HepG2 (cell line): ENCODE data around the gene PWP1. TPM values are rescaled to one million over a fixed set of nuclear protein-coding genes. Genes with fewer than 3 reads are reported as not detected.

Experiments
- CHCHD3 ChIP-seq: sonication (generic); formaldehyde crosslinking; IDR thresholded peaks from 2 replicates; pipeline ENCODE4 v1.8.0; 2022; ENCODE audit warnings: mild to moderate bottlenecking, missing genetic modification reagents, moderate library complexity
- EP300 ChIP-seq, 3 experiments: sonication (generic) in 1 of 3; formaldehyde crosslinking in 1 of 3; IDR thresholded peaks; 2 replicates each; pipeline versions ENCODE4 v1.5.1 to v1.6.1; 2011 to 2020; ENCODE audit warnings: low read depth in 2 of 3, low read length in 2 of 3, borderline replicate concordance in 1 of 3, improper control_type of control experiment in 1 of 3, mild to moderate bottlenecking in 1 of 3, missing genetic modification reagents in 1 of 3, moderate library complexity in 1 of 3
- FOXO4 ChIP-seq: sonication (generic); formaldehyde crosslinking; conservative IDR thresholded peaks from 2 replicates; pipeline ENCODE4 v1.8.1; 2023; ENCODE audit warnings: missing genetic modification reagents
- GPBP1L1 ChIP-seq: sonication (generic); formaldehyde crosslinking; IDR thresholded peaks from 2 replicates; pipeline ENCODE4 v1.5.0; 2020; ENCODE audit warnings: mild to moderate bottlenecking, missing genetic modification reagents
- KLF15 ChIP-seq: sonication (generic); formaldehyde crosslinking; IDR thresholded peaks from 2 replicates; pipeline ENCODE4 v1.8.1; 2023; ENCODE audit warnings: borderline replicate concordance, mild to moderate bottlenecking, inconsistent platforms, missing genetic modification reagents, mixed read lengths
- MLLT10 ChIP-seq: sonication (generic); formaldehyde crosslinking; IDR thresholded peaks from 2 replicates; pipeline ENCODE4 v1.4.0; 2020; ENCODE audit warnings: missing genetic modification reagents
- NKX3-1 ChIP-seq: sonication (generic); formaldehyde crosslinking; IDR thresholded peaks from 2 replicates; pipeline ENCODE4 v1.5.0; 2020; ENCODE audit warnings: missing genetic modification reagents
- RBM22 ChIP-seq: fragments of 200-400 bp; formaldehyde crosslinking; optimal IDR thresholded peaks from 2 replicates; pipeline ENCODE3; 2017; ENCODE audit warnings: mild to moderate bottlenecking, low read length, moderate library complexity
- TAF15 ChIP-seq: fragments of 200-400 bp; formaldehyde crosslinking; IDR thresholded peaks from one replicate; pipeline ENCODE4 v1.6.1; 2018; ENCODE audit warnings: mild to moderate bottlenecking, low read depth, low read length; ENCODE audit not compliant: poor library complexity, severe bottlenecking
- TBX3 ChIP-seq: fragments of 450-650 bp; IDR thresholded peaks from 2 replicates; pipeline ENCODE4 v1.6.1; 2017; ENCODE audit warnings: antibody characterized with exemption, mild to moderate bottlenecking, inconsistent platforms, borderline replicate concordance
- ZBTB26 ChIP-seq: IDR thresholded peaks from 2 replicates; pipeline ENCODE4 v1.6.1; 2016; ENCODE audit warnings: missing compliant biosample characterization, missing genetic modification reagents, borderline replicate concordance
- ZFP41 ChIP-seq: sonication (generic); formaldehyde crosslinking; IDR thresholded peaks from 2 replicates; pipeline ENCODE4 v1.4.0; 2020; ENCODE audit warnings: mild to moderate bottlenecking, missing genetic modification reagents, borderline replicate concordance
- ZNF234 ChIP-seq: sonication (generic); formaldehyde crosslinking; conservative IDR thresholded peaks from 2 replicates; pipeline ENCODE4 v1.5.1; 2020; ENCODE audit warnings: mild to moderate bottlenecking, missing genetic modification reagents
- ZNF260 ChIP-seq: sonication (generic); formaldehyde crosslinking; IDR thresholded peaks from 2 replicates; pipeline ENCODE4 v1.4.0; 2020; ENCODE audit warnings: missing genetic modification reagents, low read depth, mild to moderate bottlenecking, borderline replicate concordance
- ZNF274 ChIP-seq: sonication (generic); formaldehyde crosslinking; IDR thresholded peaks from 2 replicates; pipeline ENCODE4 v1.5.1; 2020; ENCODE audit warnings: mild to moderate bottlenecking, missing genetic modification reagents
- ZNF280B ChIP-seq: sonication (generic); formaldehyde crosslinking; IDR thresholded peaks from 2 replicates; pipeline ENCODE4 v1.5.0; 2020; ENCODE audit warnings: missing genetic modification reagents, mild to moderate bottlenecking, borderline replicate concordance
- ZNF512B ChIP-seq: sonication (generic); formaldehyde crosslinking; IDR thresholded peaks from 2 replicates; pipeline ENCODE4 v1.5.1; 2020; ENCODE audit warnings: missing genetic modification reagents, mild to moderate bottlenecking, borderline replicate concordance
- ZNF558 ChIP-seq: sonication (generic); formaldehyde crosslinking; IDR thresholded peaks from 2 replicates; pipeline ENCODE4 v1.9.0; 2022; ENCODE audit warnings: mild to moderate bottlenecking, missing genetic modification reagents, borderline replicate concordance
- ZNF563 ChIP-seq: sonication (generic); formaldehyde crosslinking; IDR thresholded peaks from 2 replicates; pipeline ENCODE4 v1.8.0; 2022; ENCODE audit warnings: mild to moderate bottlenecking, moderate library complexity, missing genetic modification reagents
- ZNF839 ChIP-seq: sonication (generic); formaldehyde crosslinking; IDR thresholded peaks from 2 replicates; pipeline ENCODE4 v1.4.0; 2020; ENCODE audit warnings: missing genetic modification reagents, mild to moderate bottlenecking, borderline replicate concordance
- polyA plus RNA-seq, 8 experiments: library from polyadenylated mRNA; depleted of rRNA in 3 of 8; stranded (reverse) in 7 of 8; unstranded in 1 of 8; fragments of >200 nt; fragmentation: Illumina TruSeq in 4 of 8; extraction: Trizol in 4 of 8; gene quantifications; 2 replicates each; pipeline versions ENCODE4 v1.2.1 to v1.2.3, GENCODE V29; 2011 to 2016; ENCODE audit warnings: low read depth in 4 of 8, missing spikeins in 1 of 8, mixed read lengths in 1 of 8; ENCODE audit not compliant: insufficient read depth in 1 of 8
- total RNA-seq, 5 experiments: library from RNA; depleted of rRNA; stranded (reverse); fragments of >200 nt; fragmentation: Illumina TruSeq; extraction: Trizol; gene quantifications; 2 replicates each; pipeline ENCODE4 v1.2.3, GENCODE V29; 2016; ENCODE audit warnings: low read depth in 1 of 5

Gene PWP1
- total and polyA plus RNA-seq, 2 of the 13 experiments (the other 11 are each of a cell fraction or from before 2014, with no cell fraction given), result 65.9 to 70.2 TPM

- no peak for TF ChIP-seq NKX3-1
- TF ChIP-seq ZNF280B (CRISPR knock-in tag), result no peak
- no peak for TF ChIP-seq RBM22
- no peak for TF ChIP-seq FOXO4 (CRISPR knock-in tag)
- TF ChIP-seq ZNF558 (CRISPR knock-in tag), result no peak; the same call in 1 of the 2 replicates
- no peak for TF ChIP-seq GPBP1L1 (CRISPR knock-in tag)
- TF ChIP-seq ZNF260, result no peak
- no peak for TF ChIP-seq TBX3
- TF ChIP-seq ZNF512B, result no peak
- no peak for TF ChIP-seq MLLT10 (CRISPR knock-in tag)
- TF ChIP-seq CHCHD3 (CRISPR knock-in tag), result no peak
- TF ChIP-seq ZNF234 (CRISPR knock-in tag), result no peak
- no peak for TF ChIP-seq TAF15
- TF ChIP-seq ZNF839, result no peak
- no peak for TF ChIP-seq EP300 (IDR thresholded peaks at IDR 0.05; ENCODE audit: low read depth in 2 of 2, low read length in 2 of 2)
- TF ChIP-seq EP300 (CRISPR knock-in tag; IDR thresholded peaks at IDR 0.05; ENCODE audit: borderline replicate concordance), result no peak
- no peak for TF ChIP-seq ZFP41 (CRISPR knock-in tag)
- TF ChIP-seq ZNF563 (CRISPR knock-in tag), result peak; percentile 67; the same call in 1 of the 2 replicates
- TF ChIP-seq ZBTB26 (CRISPR knock-in tag), result no peak
- no peak for TF ChIP-seq KLF15 (CRISPR knock-in tag)
- peak; percentile 63; the same call in 1 of the 2 replicates for TF ChIP-seq ZNF274
Measured at GRCh38 chr12:107760809-107761501, 75.4 kb downstream of the PWP1 start, which contains the start of gene PRDM4 (continued).
